Gastroesophageal sphincter (tissue), 4 donors: Measurements from ENCODE around the gene IGFBP7. TPM values are rescaled to one million over a fixed set of nuclear protein-coding genes. Genes with fewer than 3 reads are reported as not detected.

ENCODE experiments used
- ATAC-seq: fragments of 150-250 bp; one replicate; pipeline ENCODE4 v1.9.1; 2016; ENCODE audit warnings: mild to moderate bottlenecking, moderate library complexity
- H3K27ac ChIP-seq, 4 donors: fragments of 200-600 bp; sonication (generic) in 3 of 4; 1 replicate in 3 of 4; 2 replicates in 1 of 4; pipeline ENCODE4 v1.5.1; 2016 to 2019
- H3K27me3 ChIP-seq: fragments of 200-600 bp; sonication (generic); one replicate; pipeline ENCODE4 v1.5.1; 2019
- H3K36me3 ChIP-seq, 2 donors: fragments of 200-600 bp; sonication (generic); one replicate each; pipeline ENCODE4 v1.5.1; 2019; ENCODE audit warnings: control low read depth in 1 of 2
- H3K4me1 ChIP-seq, 3 donors: fragments of 200-600 bp; sonication (generic); 1 replicate in 2 of 3; 2 replicates in 1 of 3; pipeline ENCODE4 v1.5.1; 2016 to 2019; ENCODE audit warnings: control low read depth in 2 of 3
- H3K4me3 ChIP-seq, 2 donors: fragments of 200-600 bp; sonication (generic); one replicate each; pipeline ENCODE4 v1.5.1; 2019; ENCODE audit warnings: mild to moderate bottlenecking in 1 of 2, moderate library complexity in 1 of 2
- H3K9me3 ChIP-seq, 3 donors: fragments of 200-600 bp; sonication (generic); one replicate each; pipeline ENCODE4 v1.5.1; 2017 to 2019; ENCODE audit warnings: control low read depth in 2 of 3
- CTCF ChIP-seq, 4 experiments: fragments of 200-600 bp in 2 of 4; fragments of 450-650 bp in 2 of 4; sonication (generic) in 1 of 4; IDR thresholded peaks; one replicate each; pipeline ENCODE4 v1.5.1; 2017 to 2019; ENCODE audit warnings: antibody characterized with exemption in 4 of 4, mild to moderate bottlenecking in 2 of 4, moderate library complexity in 2 of 4
- EP300 ChIP-seq: sonication (generic); formaldehyde crosslinking; IDR thresholded peaks from one replicate; pipeline ENCODE4 v1.6.1; 2017; ENCODE audit warnings: antibody characterized with exemption, mild to moderate bottlenecking
- POLR2A ChIP-seq, 2 donors: fragments of 450-650 bp; IDR thresholded peaks; one replicate each; pipeline ENCODE4 v1.6.1; 2017; ENCODE audit warnings: antibody characterized with exemption in 2 of 2, mild to moderate bottlenecking in 2 of 2, moderate library complexity in 1 of 2
- POLR2AphosphoS5 ChIP-seq: sonication (generic); formaldehyde crosslinking; IDR thresholded peaks from one replicate; pipeline ENCODE4 v1.6.1; 2017; ENCODE audit warnings: antibody characterized with exemption
- WGBS, 2 donors: methylation state at CpG; one replicate each; pipeline ENCODE4 v1.1.5; 2018; ENCODE audit warnings: low coverage in 1 of 2; 5-methylcytosine and 5-hydroxymethylcytosine counted together
- total RNA-seq, 4 donors: library from RNA; depleted of rRNA; stranded (reverse); fragments of >200 nt; gene quantifications; one replicate each; pipeline ENCODE4 v1.1.0, GENCODE V29; 2016

IGFBP7 gene
- total RNA-seq, 4 donors from 2014 or later: 478 to 876 (median 798) TPM

DNA sequence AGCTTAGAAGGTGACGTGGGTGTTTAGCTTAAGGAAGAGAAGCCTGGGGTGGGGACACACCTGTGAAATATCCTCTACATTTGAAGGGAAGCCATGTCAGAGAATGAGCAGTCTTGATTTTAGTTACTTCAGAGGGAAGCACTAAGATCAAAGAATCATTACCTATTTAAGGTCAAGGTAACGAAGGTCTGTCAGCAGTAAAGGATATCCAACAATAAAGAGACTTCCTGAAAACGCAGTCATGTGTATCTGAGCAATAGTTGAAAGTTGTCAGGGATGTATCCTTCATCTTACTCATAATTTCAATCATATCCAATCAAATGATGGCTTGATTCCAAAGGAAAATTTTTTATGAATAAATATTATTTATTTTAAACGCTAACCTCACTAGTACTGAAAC is 33.5 kb downstream of the IGFBP7 start:
- no peaks in the 10 kb centered on the region for H3K9me3 ChIP-seq
- no peaks in the 10 kb centered on the region for H3K27me3 ChIP-seq
- peak overlapping the region in 2 of 4 donors; percentile 9 to 37 for H3K27ac ChIP-seq
- no peak overlapping the region for H3K4me3 ChIP-seq
- H3K4me1 ChIP-seq: peaks cover 10 to 82% (median 24%) of the 10 kb centered on the region in 3 donors
- 40 to 52% methylated on average over 3 to 4 of the region's 4 CpGs for WGBS, 2 donors
- no peaks in the 10 kb centered on the region for H3K36me3 ChIP-seq
- no peak for ATAC-seq
- TF ChIP-seq POLR2AphosphoS5: no peak
- no peak for TF ChIP-seq CTCF (IDR thresholded peaks at IDR 0.05)
- TF ChIP-seq EP300: no peak
- TF ChIP-seq POLR2A (IDR thresholded peaks at IDR 0.05): no peak

DNA sequence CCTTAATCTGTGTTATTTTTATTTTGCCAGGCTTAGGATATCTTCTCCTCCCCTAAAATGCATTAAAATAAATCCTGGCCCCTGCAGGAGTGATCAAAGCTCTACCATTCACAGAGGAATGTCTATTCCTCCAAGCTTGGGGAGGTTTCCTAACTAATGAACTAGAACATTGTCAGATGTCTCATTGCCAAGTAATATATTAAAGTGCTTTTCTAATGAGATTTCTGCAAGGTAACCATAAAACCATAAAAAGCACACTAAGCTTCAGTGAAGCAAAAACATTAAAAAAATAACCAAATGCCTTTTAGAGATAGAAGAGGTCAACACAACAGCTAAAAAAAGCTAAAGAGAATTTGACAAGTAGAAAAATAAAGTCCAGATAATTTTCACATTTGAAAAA is 34.8 kb downstream of the IGFBP7 start:
- ATAC-seq: no peak
- no peak overlapping the region for H3K4me3 ChIP-seq
- no peak for TF ChIP-seq EP300
- TF ChIP-seq CTCF (IDR thresholded peaks at IDR 0.05): no peak
- TF ChIP-seq POLR2AphosphoS5: no peak
- TF ChIP-seq POLR2A (IDR thresholded peaks at IDR 0.05): no peak
- H3K27me3 ChIP-seq: no peaks in the 10 kb centered on the region
- peak overlapping the region in 2 of 4 donors; percentile 14 to 41 for H3K27ac ChIP-seq
- H3K9me3 ChIP-seq: no peaks in the 10 kb centered on the region
- peaks cover 0 to 82% (median 15%) of the 10 kb centered on the region in 3 donors for H3K4me1 ChIP-seq
- no peaks in the 10 kb centered on the region for H3K36me3 ChIP-seq

DNA sequence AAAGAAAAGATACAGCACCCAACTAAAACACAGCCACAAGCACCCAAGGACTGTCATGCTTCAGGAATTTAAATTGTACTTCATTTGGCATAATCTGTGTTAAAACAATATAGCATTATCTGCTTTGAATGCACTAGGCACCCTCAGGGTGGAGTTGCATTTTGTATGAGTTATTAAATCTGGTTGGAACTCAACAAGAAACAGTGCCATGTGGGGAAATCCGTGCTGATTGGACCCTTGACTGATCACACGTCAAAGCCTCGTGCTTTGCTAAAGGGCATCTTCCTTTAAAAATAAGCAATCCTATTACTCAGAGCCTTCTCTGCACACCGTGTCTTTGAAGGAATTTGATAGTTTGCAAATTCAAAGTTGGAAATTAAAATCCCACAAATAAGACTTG is 35.4 kb downstream of the IGFBP7 start:
- WGBS, 2 donors: 0 to 15% methylated on average over 4 of the region's 4 CpGs
- ATAC-seq: no peak
- Histone ChIP-seq H3K9me3 (no peaks in the 10 kb centered on the region), H3K27ac (peak overlapping the region in 3 of 4 donors; percentile 5 to 41 (median 18)), H3K36me3 (no peaks in the 10 kb centered on the region), H3K4me3 (no peak overlapping the region), H3K27me3 (no peaks in the 10 kb centered on the region), H3K4me1 (peaks cover 0 to 77% (median 13%) of the 10 kb centered on the region in 3 donors)
- no peak for TF ChIP-seq EP300
- TF ChIP-seq POLR2A (IDR thresholded peaks at IDR 0.05): no peak

- Histone ChIP-seq H3K9me3 (no peaks in the 10 kb centered on the region), H3K4me1 (peaks cover 0 to 77% (median 9%) of the 10 kb centered on the region in 3 donors), H3K27me3 (no peaks in the 10 kb centered on the region), H3K4me3 (no peak overlapping the region), H3K36me3 (no peaks in the 10 kb centered on the region), H3K27ac (no peak overlapping the region)
- no peak for ATAC-seq
- WGBS, 2 donors: 20% methylated on average over 1 of the region's 5 CpGs; no CpG with 5 or more reads in 1 of the 2 donors
- no peak for TF ChIP-seq POLR2A (IDR thresholded peaks at IDR 0.05)
- TF ChIP-seq POLR2AphosphoS5: no peak
- no peak for TF ChIP-seq CTCF (IDR thresholded peaks at IDR 0.05)
- no peak for TF ChIP-seq EP300
Measured at GRCh38 chr4:57073559-57073958, 36.6 kb downstream of the IGFBP7 start.

GRCh38 chr4:57071326-57071725 is 38.9 kb downstream of the IGFBP7 start:
- TF ChIP-seq EP300 (no peak), POLR2A (IDR thresholded peaks at IDR 0.05) (no peak), POLR2AphosphoS5 (no peak), CTCF (IDR thresholded peaks at IDR 0.05) (no peak)
- Histone ChIP-seq H3K4me1 (peaks cover 0 to 67% (median 6%) of the 10 kb centered on the region in 3 donors), H3K4me3 (no peak overlapping the region), H3K9me3 (no peaks in the 10 kb centered on the region), H3K27me3 (no peaks in the 10 kb centered on the region), H3K27ac (peak overlapping the region in 3 of 4 donors; percentile 13 to 37 (median 36)), H3K36me3 (no peaks in the 10 kb centered on the region)
- WGBS, 2 donors: 60% methylated on average over 1 of the region's 2 CpGs; no CpG with 5 or more reads in 1 of the 2 donors
- ATAC-seq: peak; percentile 82
